CD4-positive, alpha-beta T cell (primary cell): ENCODE results near the gene BTBD9. TPM values are rescaled to one million over a fixed set of nuclear protein-coding genes. Genes with fewer than 3 reads are reported as not detected.

Experiments
- ATAC-seq: fragments of 200-7000 bp; cut with Tn5 transposase; one replicate; pipeline ENCODE4 v1.10.0; 2022; ENCODE audit warnings: mild to moderate bottlenecking; ENCODE audit not compliant: poor library complexity
- CTCF ChIA-PET: fragments of 350-600 bp; sonication (Branson Sonifier 250); formaldehyde crosslinking; loops from one replicate; lab custom pipeline; 2021; ENCODE audit warnings: antibody characterized with exemption, inconsistent platforms; lab: Charles Lee
- POLR2A ChIA-PET: fragments of 350-600 bp; sonication (Branson Sonifier 250); formaldehyde crosslinking; loops from one replicate; lab custom pipeline; 2021; ENCODE audit warnings: antibody characterized with exemption, inconsistent platforms; lab: Charles Lee
- DNase-seq, 14 experiments: peaks; one replicate each; pipeline ENCODE4 v3.0.0-alpha.2; 2013 to 2020; ENCODE audit warnings: mixed read lengths in 2 of 14
- H3K27ac ChIP-seq, 2 donors: one replicate each; pipeline versions ENCODE4 v1.5.1 to v1.7.0; 2013; ENCODE audit warnings: low read length in 2 of 2, low read depth in 1 of 2, mild to moderate bottlenecking in 1 of 2
- H3K27me3 ChIP-seq, 2 experiments: 1 replicate in 1 of 2; 2 replicates in 1 of 2; pipeline versions ENCODE4 v1.6.1 to v1.7.0; 2013; ENCODE audit warnings: low read length in 2 of 2, control low read depth in 1 of 2, mild to moderate bottlenecking in 1 of 2, moderate library complexity in 1 of 2; ENCODE audit not compliant: insufficient read depth in 2 of 2, control insufficient read depth in 1 of 2
- H3K36me3 ChIP-seq: one replicate; pipeline ENCODE4 v1.6.1; 2013; ENCODE audit warnings: low read length, control low read depth; ENCODE audit not compliant: insufficient read depth
- H3K4me1 ChIP-seq: one replicate; pipeline ENCODE4 v1.6.1; 2013; ENCODE audit warnings: low read length, control low read depth; ENCODE audit not compliant: insufficient read depth
- H3K4me3 ChIP-seq: one replicate; pipeline ENCODE4 v1.5.1; 2013; ENCODE audit warnings: mild to moderate bottlenecking, low read length, moderate library complexity
- H3K9me3 ChIP-seq, 2 experiments: 1 replicate in 1 of 2; 2 replicates in 1 of 2; pipeline versions ENCODE4 v1.6.1 to v1.7.0; 2013; ENCODE audit warnings: low read length in 2 of 2, mild to moderate bottlenecking in 2 of 2, control low read depth in 1 of 2, moderate library complexity in 1 of 2; ENCODE audit not compliant: control insufficient read depth in 1 of 2, insufficient read depth in 1 of 2
- H3K27ac Mint-ChIP-seq: one replicate; pipeline ENCODE4 v1.8.0; 2020; ENCODE audit warnings: mixed read lengths
- H3K27me3 Mint-ChIP-seq: one replicate; pipeline ENCODE4 v1.8.0; 2021; ENCODE audit warnings: mixed read lengths
- H3K36me3 Mint-ChIP-seq: one replicate; pipeline ENCODE4 v1.8.0; 2021; ENCODE audit warnings: low read depth, mixed read lengths
- H3K4me1 Mint-ChIP-seq: one replicate; pipeline ENCODE4 v1.8.0; 2021; ENCODE audit warnings: low read depth, mixed read lengths
- H3K4me3 Mint-ChIP-seq: one replicate; pipeline ENCODE4 v1.8.0; 2020; ENCODE audit warnings: mild to moderate bottlenecking, mixed read lengths
- H3K9me3 Mint-ChIP-seq: one replicate; pipeline ENCODE4 v1.8.0; 2020; ENCODE audit warnings: mixed read lengths
- intact Hi-C, 2 experiments: fragments of 100-400 bp; cut with DNase I in 1 of 2; cut with micrococcal nuclease in 1 of 2; formaldehyde crosslinking; loops; one replicate each; pipeline versions ENCODE4 v1.15.1 to v1.9.0; 2023 to 2025; cut with DNase I, micrococcal nuclease
- total RNA-seq, 174 experiments: library from RNA in 2 of 174; stranded (reverse) in 2 of 174; gene quantifications; one replicate each; pipeline ENCODE4 v1.2.3 and lab custom pipeline; 2021 to 2026
- TF ChIP-seq, protein P1 (sequence below): fragments of 200-600 bp; IDR thresholded peaks from one replicate; pipeline ENCODE4 v1.8.0; 2022; ENCODE audit warnings: antibody characterized with exemption, mild to moderate bottlenecking

BTBD9 gene
- total RNA-seq, 2 experiments from 2014 or later = 58.7 to 59.3 TPM

DNA sequence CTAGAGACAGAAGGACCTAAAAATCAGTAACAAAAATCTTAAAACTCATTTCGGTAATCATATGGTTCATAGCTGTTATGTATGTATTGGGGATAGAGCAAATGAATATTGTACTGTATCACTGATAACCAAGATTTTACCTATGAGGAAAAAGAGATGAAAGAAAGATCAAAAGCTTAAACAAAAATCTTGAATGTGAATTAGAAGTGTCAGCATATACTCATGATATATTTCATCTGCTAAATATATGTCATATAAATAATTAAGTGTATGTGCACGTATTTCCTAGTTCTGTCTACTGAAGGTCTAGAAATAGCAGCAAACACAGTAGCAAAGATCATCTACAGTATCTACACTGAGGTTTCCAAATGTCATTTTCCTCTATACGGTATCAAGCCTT is 299.8 kb downstream of the BTBD9 start:
- H3K27ac Mint-ChIP-seq = no peak overlapping the region
- H3K36me3 Mint-ChIP-seq = peaks cover 83% of the 10 kb centered on the region
- H3K9me3 Mint-ChIP-seq = peaks cover 4% of the 10 kb centered on the region
- no peak overlapping the region for H3K27ac ChIP-seq
- no peaks in the 10 kb centered on the region for H3K27me3 ChIP-seq
- POLR2A ChIA-PET = no interaction called here
- H3K4me3 ChIP-seq = no peak overlapping the region
- peaks cover 0 to 7% of the 10 kb centered on the region in 2 experiments for H3K9me3 ChIP-seq
- CTCF ChIA-PET = interaction anchor here (1.0 kb wide), 1 partner anchor 10 kb away, joined by 3 read pairs; no protein-coding TSS in a partner anchor
- no peaks in the 10 kb centered on the region for H3K4me1 Mint-ChIP-seq
- intact Hi-C loops = no loop called here
- ATAC-seq (no peak), DNase-seq (no peak)
- H3K4me1 ChIP-seq = no peaks in the 10 kb centered on the region
- no peak overlapping the region for H3K4me3 Mint-ChIP-seq
- H3K36me3 ChIP-seq = peaks cover 3% of the 10 kb centered on the region
- TF ChIP-seq, protein P1, sequence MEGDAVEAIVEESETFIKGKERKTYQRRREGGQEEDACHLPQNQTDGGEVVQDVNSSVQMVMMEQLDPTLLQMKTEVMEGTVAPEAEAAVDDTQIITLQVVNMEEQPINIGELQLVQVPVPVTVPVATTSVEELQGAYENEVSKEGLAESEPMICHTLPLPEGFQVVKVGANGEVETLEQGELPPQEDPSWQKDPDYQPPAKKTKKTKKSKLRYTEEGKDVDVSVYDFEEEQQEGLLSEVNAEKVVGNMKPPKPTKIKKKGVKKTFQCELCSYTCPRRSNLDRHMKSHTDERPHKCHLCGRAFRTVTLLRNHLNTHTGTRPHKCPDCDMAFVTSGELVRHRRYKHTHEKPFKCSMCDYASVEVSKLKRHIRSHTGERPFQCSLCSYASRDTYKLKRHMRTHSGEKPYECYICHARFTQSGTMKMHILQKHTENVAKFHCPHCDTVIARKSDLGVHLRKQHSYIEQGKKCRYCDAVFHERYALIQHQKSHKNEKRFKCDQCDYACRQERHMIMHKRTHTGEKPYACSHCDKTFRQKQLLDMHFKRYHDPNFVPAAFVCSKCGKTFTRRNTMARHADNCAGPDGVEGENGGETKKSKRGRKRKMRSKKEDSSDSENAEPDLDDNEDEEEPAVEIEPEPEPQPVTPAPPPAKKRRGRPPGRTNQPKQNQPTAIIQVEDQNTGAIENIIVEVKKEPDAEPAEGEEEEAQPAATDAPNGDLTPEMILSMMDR = no peak
- H3K27me3 Mint-ChIP-seq = no peaks in the 10 kb centered on the region

DNA sequence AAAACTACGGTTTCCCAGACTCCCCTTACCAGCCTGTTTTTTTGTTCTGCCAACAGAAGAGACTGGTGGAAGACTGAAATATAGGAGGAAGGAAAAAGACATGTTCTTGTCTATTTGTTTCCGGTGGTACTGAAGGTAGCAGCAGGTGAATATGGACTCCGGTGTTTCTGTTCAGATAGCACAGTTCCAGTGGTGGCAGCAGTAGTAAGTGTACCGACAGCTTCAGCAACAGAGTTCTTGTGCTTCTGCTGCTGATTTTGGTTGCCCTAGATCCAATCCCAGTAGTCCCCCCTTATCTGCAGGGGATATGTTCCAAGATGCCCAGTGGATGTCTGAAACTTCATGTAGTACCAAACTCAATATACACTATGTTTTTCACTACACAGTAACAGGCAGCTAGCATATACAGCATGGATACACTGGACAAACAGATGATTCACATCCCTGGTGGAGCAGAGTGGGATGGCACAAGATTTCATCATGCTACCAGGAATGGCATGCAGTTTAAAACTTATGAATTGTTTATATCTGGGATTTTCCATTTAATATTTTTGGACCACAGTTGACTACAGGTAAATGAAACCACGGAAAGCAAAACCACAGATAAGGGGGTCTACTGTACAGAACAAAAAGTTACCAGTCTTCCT is 301.8 kb downstream of the BTBD9 start:
- ChIA-PET CTCF (no interaction called here), POLR2A (no interaction called here)
- H3K4me3 ChIP-seq = no peak overlapping the region
- no peak for DNase-seq
- H3K27ac Mint-ChIP-seq = no peak overlapping the region
- no peaks in the 10 kb centered on the region for H3K4me1 Mint-ChIP-seq
- H3K4me3 Mint-ChIP-seq = no peak overlapping the region
- H3K27me3 ChIP-seq = no peaks in the 10 kb centered on the region
- peaks cover 0 to 7% of the 10 kb centered on the region in 2 experiments for H3K9me3 ChIP-seq
- H3K36me3 ChIP-seq = peaks cover 3% of the 10 kb centered on the region
- H3K9me3 Mint-ChIP-seq = peaks cover 8% of the 10 kb centered on the region
- no peaks in the 10 kb centered on the region for H3K27me3 Mint-ChIP-seq
- H3K36me3 Mint-ChIP-seq = peaks cover 83% of the 10 kb centered on the region
- no peak for ATAC-seq
- TF ChIP-seq, protein P1 = no peak
- intact Hi-C loops = no loop called here
- no peaks in the 10 kb centered on the region for H3K4me1 ChIP-seq
- no peak overlapping the region for H3K27ac ChIP-seq

DNA sequence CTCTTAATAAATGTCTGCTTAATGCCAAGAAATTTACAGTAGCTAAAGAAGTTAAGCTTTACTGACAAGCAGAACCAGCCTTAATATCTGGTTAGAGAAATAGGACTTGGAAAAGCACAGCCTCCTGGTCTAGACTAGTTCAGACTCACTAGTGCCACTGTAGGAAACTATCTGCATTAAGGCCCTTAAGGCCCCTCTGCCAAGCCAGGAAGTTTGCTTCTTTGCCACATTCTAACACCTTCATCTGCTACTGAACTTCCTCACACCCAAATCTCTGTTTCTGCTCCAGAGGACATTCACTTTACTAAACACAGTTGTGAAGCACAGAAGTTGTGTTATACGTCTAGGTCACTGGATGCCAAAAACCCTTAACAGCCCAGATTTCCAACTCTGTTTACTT is 302.8 kb downstream of the BTBD9 start:
- ChIA-PET CTCF (no interaction called here), POLR2A (no interaction called here)
- Mint-ChIP-seq H3K4me1 (no peaks in the 10 kb centered on the region), H3K27me3 (no peaks in the 10 kb centered on the region), H3K4me3 (no peak overlapping the region), H3K36me3 (peaks cover 86% of the 10 kb centered on the region), H3K27ac (no peak overlapping the region), H3K9me3 (peaks cover 8% of the 10 kb centered on the region)
- H3K27me3 ChIP-seq = no peaks in the 10 kb centered on the region
- no peak for ATAC-seq
- intact Hi-C loops = no loop called here
- H3K4me3 ChIP-seq = no peak overlapping the region
- TF ChIP-seq, protein P1 = no peak
- H3K4me1 ChIP-seq = no peaks in the 10 kb centered on the region
- H3K27ac ChIP-seq = no peak overlapping the region
- peaks cover 0 to 7% of the 10 kb centered on the region in 2 experiments for H3K9me3 ChIP-seq
- H3K36me3 ChIP-seq = peaks cover 3% of the 10 kb centered on the region
- DNase-seq = no peak
